Heart left ventricle (tissue), 13 donors: Measurements from ENCODE around the gene NCMAP.

Experiments used
- CTCF ChIP-seq, 12 donors: fragments of 200-600 bp; sonication (generic) in 4 of 12; IDR thresholded peaks; one replicate each; pipeline versions ENCODE4 v1.5.0 to v1.8.0; 2018 to 2022; ENCODE audit warnings: antibody characterized with exemption in 12 of 12, mild to moderate bottlenecking in 5 of 12
- POLR2A ChIP-seq, 2 donors: fragments of 450-650 bp; IDR thresholded peaks; one replicate each; pipeline ENCODE4 v1.6.1; 2017; ENCODE audit warnings: antibody characterized with exemption in 2 of 2, mild to moderate bottlenecking in 2 of 2, moderate library complexity in 2 of 2
- donor health status: ischemic (EF 13 %, LVEDD 7.1; RV severe dilation, severe dysfunction).
- donor health status: DM: no; HTN: yes; CAD: no.
- donor health status: DM: no; HTN: no; CAD: no.
- donor health status: ischemic (EF 25% LVEDD 6.9; RV normal size, moderate dysfunction).
- donor health status: ischemic (EF 25% LVEDD 5.7; RV mildly dilated, moderate dysfunction).
- donor health status: ischemic (EF 35%, LVEDD 5.7; RV mildly dilated, moderate dysfunction).
- donor health status: nonischemic (EF 11% LVEDD 7.7; RV severe dilation, severe dysfunction).
- donor health status: DM: yes; HTN: yes; CAD: no.
- donor health status: PGD.
- donor health status: ischemic (EF 29% LVEDD 5.4; RV normal size, mild dysfunction).
- donor health status: nonischemic (EF 23%, LVEDD 6.1; RV moderate dilation, normal function).

GRCh38 chr1:24639094-24639493, 83.2 kb downstream of the NCMAP start:
- no peak for TF ChIP-seq CTCF (IDR thresholded peaks at IDR 0.05)
- no peak for TF ChIP-seq POLR2A (IDR thresholded peaks at IDR 0.05)
